ENCODE data around the gene HOXB1.
"Not testable (repeated sequence)": the region's sequence is repeated elsewhere in the genome, so short reads cannot be mapped to it uniquely, and the experiment has no call there.

- not testable (repeated sequence) for TF ChIP-seq CTCF, POLR2AphosphoS5, POLR2A, EP300 (IDR thresholded peaks at IDR 0.05)
Measured at GRCh38 chr17:48509708-48510107, 21.1 kb downstream of the HOXB1 start.
